GF-D8 (cell line): ENCODE data around the gene KCNC4.
A peak's percentile ranks its signal among the peaks of the same experiment; 100 is the strongest.

Experiments
- DNase-seq: peaks from one replicate; lab custom pipeline; 2025; lab: John Stamatoyannopoulos, UW

KCNC4 gene

GRCh38 chr1:110189181-110189580 is 20.9 kb upstream of the KCNC4 start:
- no peak for DNase-seq

DNA sequence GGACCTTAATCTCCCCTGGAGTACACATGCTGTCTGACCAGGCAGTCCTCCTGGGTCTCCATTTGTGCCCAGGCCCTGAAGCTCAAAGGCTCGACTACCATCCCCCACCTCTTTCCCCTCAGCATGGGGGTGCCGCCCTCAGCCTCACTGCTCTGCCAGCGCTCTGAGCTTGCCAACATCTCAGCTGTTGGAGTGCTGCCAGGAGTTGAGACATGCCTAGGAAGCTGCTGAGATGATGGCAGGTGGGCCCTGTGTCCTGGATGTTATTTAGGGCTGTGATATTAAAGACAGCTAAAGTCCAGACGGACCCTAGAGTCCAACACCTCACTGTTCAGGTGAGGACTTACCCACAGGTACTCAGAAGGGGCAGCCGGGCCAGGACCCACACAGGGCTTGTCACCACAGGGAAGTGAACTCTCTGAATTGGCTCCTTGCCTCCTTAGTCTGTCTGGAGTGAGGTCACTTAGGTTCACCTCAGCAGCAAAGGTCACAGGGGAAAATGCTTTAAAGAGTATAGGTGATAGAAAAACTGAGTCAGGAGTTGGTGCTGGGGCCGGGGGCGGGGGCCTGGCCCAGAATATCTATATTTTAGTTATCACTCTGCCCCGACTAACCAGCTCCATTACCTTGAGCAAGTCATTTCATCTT is 19.7 kb upstream of the KCNC4 start:
- no peak for DNase-seq

GRCh38 chr1:110192541-110192940 is 17.6 kb upstream of the KCNC4 start:
- no peak for DNase-seq

GRCh38 chr1:110195196-110195595 is 14.9 kb upstream of the KCNC4 start:
- DNase-seq, result no peak

DNA sequence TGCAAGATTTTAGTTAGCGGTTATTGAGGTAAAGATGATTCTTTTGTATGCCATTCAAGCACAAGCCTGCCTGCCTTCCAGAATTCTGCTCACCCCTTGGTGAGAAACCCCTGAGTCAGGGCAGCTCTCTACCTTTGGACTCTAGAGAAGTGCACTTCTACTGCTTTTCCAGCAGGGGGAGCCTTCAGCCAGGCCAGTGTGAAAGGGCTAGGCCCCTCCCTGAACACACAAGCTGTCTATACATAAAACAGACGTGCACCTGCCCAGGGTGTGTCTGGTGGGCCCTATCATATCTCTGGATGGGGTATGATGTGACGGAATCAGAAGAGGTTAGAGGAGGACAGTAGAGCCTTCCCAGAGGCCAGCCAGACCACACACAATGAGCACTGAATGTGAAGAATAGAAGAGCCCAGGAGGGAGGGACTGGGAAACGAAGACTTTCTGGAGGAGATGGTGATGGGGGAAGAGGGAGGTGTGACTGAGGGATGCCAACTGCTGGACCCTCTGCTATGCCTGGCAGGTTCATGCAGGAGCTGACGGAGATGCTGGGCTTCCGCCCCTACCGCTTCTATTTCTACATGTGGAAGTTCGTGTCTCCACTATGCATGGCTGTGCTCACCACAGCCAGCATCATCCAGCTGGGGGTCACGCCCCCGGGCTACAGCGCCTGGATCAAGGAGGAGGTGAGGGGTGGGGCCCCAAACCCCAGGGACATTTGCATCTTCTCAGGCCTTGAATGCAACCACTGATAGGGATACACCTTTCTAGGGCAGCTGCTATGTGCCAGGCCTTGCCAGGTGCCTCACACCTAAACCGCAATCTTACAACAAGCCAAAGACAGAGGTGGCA is 13.0 kb upstream of the KCNC4 start:
- DNase-seq, result no peak

GRCh38 chr1:110197905-110198629 is 12.0 kb upstream of the KCNC4 start:
- DNase-seq, result no peak

- DNase-seq, result no peak
Observed at GRCh38 chr1:110198746-110199145, 11.4 kb upstream of the KCNC4 start.

- DNase-seq, result no peak
Observed at GRCh38 chr1:110200190-110200589, 9.9 kb upstream of the KCNC4 start.

DNA sequence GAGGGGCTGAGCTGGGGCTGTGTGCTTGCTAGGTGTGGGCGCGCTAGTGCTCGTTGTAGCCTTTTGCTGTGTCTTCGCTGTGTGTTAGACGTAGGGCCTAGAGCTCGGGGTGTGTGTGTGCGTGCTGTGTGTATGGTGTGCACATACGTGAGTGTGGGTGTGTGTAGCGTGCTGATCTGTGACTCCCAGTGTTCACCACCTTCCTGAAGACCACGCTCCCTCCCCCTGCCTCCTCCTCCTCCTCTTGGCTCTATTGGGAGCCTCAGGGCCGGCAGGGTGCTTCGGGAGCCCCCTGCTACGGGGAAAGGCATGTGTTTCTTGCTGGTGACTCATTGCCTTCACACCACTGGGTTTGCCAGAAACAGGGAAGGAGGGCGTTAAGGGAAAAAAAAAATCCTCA is 9.4 kb upstream of the KCNC4 start:
- DNase-seq, result no peak

- DNase-seq, result no peak
Observed at GRCh38 chr1:110201157-110201825, 8.8 kb upstream of the KCNC4 start.

DNA sequence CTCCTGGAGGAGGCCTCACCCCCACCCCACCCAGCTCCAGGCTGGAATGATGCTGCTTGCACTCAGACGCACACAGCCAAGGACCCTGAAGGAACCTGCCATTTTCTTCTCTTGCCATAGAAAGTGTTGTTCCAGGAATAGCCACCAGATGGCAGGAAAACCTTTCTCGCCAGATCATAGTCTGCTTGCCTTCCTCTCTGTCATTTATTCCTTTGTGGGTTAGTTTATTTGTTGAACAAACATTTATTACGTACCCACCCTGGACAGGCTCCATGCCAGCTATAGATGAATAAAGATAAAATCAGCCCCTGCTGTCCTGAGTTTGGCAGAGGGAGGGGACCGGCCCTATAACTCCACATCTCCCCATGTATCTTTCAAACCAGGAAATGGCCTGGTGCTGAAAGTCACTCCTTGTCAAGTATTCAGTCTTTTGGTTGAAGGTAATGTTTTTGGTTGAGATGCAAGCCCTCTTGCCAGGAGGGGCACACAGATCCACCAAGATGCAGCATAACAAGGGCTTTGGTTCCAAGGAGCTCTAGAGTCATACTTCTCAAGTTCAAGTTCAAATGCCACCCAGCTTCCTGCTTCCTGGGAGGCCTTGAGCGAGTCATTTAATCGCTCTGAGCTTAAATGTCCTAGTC is 7.0 kb upstream of the KCNC4 start:
- no peak for DNase-seq

GRCh38 chr1:110205156-110205555 is 5.0 kb upstream of the KCNC4 start:
- no peak for DNase-seq

GRCh38 chr1:110205591-110206155 is 4.4 kb upstream of the KCNC4 start:
- no peak for DNase-seq

DNA sequence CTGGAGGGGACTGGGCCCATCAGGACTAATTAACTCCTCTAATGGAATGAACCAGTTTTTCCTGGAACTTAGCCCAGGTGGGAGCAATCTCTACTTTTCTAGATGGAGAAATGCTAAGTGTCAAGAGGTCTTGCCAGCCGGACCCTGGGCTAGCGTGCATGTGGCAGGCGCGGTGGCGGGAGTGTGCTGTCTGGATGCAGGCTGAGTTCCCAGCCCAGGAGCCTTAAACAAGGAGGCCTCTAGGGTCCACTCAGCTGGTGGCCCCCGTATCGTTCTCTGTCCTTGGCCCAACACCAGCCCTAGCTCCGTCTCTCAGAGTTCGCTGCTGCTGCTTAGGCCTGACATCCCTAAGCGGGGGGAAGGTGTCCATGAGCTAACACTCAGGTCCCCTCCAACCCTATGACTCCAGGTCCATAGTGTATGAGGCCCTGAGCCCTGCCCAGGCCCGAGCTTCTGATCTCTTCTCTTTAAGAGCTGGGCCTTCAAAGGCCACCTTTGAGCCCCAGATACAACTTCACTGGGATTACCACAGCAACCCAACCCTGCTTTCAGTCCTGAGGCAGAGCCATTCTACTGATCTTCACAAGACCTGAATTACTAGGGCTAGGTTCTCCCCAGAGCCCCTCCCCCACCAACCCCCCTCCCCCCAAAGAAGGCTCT is 3.7 kb upstream of the KCNC4 start:
- no peak for DNase-seq

DNA sequence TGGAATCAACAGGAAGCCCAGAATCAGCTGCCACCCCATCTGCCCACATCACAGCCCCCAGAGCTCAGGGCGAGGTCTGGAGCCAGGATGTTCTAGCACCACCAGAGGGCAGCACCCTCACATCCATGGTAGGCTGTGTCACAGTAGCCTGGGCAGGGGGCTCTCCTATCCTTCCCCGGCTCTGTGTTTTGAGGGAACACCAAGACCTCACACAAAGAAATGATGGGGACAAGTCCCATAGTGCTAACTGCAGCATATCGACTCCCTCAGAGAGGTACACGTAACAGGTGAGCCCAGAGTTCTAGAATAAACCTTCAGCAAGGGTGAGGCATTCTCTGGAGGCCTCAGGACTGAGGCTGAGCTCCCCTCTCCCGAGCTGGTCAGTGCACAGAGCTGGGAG is 2.3 kb upstream of the KCNC4 start:
- no peak for DNase-seq

GRCh38 chr1:110208916-110209645 is 1.0 kb upstream of the KCNC4 start:
- DNase-seq, result no peak

- DNase-seq, result peak; percentile 46
Observed at GRCh38 chr1:110210604-110211495, 736 bp downstream of the KCNC4 start.

- DNase-seq, result no peak
Observed at GRCh38 chr1:110211496-110212168, 1.5 kb downstream of the KCNC4 start.
